GM21381 (cell line): ENCODE measurements around the gene POLR3G.
A peak's percentile ranks its signal among the peaks of the same experiment; 100 is the strongest.

ENCODE experiments used
- ATAC-seq: cut with Tn5 transposase; IDR thresholded peaks from one replicate; pipeline ENCODE4 v1.9.1; 2021; ENCODE audit warnings: mild to moderate bottlenecking, moderate library complexity; ENCODE audit not compliant: unreplicated experiment

POLR3G gene

DNA sequence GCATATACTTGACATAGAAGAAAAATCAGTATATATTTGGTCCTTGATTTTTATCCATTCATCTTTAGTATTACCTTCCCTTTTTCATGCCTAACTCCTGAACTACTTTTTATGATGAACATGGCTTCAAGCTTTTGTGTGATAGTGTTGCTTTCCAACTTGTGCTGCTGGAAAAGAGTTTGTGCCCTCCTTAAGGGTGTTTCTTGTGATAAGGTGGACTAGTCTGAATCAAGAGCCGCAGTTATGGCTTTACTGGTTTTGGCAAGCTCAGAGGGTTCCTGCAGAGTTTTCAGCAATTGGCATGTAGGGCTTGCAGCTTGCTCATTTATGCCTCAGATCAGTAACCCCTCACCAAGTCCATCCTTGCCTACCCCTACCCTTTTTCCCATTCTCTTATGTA lies 20.5 kb downstream of the POLR3G start:
- no peak for ATAC-seq

DNA sequence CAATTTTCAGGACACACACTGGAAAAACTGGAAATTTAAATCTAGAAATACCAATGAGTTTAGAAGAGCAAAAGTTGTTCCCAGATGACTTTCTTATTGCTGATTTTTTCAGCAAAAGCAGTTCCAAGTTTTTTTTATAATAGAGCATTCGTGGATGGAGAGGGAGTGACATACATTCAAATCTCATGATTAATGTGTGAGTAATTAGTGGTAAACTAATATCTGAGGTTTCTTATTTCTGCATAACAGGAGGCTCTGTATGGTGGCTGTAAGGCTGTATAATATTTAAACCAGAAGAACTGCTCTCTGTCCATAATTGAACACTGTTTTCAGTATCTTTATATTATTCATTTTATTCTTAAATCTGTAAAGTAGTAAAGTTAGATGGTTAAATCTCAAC lies 28.9 kb downstream of the POLR3G start:
- ATAC-seq = no peak

DNA sequence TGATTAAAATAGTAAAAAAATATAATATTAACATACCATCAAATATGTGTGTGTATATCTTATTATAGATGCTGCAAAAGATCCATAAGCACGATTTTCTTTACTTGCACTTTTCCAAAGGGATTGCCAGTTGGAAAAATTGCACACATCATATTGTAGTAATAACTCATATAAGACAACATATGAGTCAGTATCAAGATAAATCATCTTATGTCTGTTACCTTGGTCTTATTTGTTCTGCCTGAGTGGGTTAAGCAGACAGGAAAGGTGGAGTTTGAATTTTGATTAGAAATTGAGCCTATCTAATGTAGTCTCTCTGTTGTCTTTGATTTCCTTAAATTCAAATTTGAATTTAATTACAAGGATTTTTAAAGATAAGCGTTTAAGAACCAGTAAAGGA lies 30.1 kb downstream of the POLR3G start:
- ATAC-seq = no peak

DNA sequence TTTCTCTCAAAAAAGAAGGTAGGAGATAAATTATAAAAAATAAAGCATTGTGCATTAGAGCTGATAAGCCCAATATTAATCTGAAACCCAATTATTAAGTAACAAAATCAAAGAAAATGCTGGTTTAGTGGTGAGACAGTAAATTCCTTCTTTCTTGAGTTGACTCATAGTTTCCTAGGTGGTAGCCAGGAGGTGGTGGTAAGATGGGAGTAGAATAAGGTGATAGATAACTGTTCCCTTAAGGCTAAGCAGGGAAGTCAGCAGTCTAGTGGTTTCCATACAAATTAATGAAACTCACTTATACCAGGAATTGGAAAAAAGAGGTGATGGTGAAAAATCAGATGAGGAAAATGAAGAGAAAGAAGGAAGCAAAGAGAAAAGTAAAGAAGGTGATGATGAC lies 31.6 kb downstream of the POLR3G start:
- ATAC-seq = no peak

DNA sequence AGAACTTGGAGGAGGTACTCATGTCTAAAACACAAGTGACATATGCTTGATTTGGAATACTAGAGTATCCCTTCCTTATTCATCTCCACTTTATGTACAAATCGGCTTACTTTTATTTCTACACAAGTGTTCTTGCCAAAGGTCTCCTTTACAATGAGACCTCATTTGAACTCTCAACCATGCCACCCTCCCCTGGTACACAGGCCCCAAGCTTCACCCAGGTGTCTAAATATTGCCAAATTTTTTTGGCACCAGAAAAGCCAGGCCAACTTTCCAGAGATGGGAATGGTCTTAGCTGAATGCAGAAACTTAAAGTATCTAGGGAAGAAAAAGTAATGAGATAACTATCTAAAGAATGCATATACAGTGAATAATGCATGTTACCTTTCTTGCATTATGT lies 35.8 kb downstream of the POLR3G start:
- ATAC-seq = no peak

DNA sequence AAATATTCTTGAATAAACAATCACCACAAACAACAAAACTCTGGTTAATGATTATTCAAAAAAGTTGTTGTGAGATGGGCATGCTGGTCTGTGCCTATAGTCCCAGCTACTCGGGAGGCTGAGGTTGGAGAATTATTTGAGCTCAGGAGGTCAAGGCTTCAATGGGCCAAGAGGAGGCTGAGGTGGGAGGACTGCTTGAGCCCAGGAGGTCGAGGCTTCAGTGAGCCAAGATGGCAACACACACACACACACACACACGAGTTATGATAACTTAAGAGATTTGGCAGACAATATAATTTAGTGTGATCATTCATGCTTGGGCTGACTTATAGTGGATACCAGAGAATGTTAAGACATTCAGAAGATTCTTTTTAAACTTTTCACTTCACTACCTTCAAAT lies 39.9 kb downstream of the POLR3G start:
- no peak for ATAC-seq

DNA sequence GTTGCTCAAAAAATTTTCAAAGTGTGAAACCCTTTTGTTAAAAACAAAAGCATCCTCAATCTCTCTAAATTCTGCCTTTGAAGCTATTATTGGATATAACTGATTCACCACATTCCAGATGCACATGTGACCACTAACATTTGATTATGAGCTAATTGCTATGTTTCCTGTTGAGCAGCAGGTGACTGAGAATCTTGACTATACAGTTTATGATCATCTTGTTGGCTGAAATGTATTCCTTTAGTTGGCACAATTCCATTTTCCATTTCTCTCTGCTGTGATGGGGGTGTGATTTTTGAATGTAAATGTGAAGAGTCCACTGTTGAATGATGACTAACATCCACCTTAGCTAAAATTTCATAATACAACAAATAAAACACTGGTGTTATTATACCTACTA lies 44.0 kb downstream of the POLR3G start:
- no peak for ATAC-seq

DNA sequence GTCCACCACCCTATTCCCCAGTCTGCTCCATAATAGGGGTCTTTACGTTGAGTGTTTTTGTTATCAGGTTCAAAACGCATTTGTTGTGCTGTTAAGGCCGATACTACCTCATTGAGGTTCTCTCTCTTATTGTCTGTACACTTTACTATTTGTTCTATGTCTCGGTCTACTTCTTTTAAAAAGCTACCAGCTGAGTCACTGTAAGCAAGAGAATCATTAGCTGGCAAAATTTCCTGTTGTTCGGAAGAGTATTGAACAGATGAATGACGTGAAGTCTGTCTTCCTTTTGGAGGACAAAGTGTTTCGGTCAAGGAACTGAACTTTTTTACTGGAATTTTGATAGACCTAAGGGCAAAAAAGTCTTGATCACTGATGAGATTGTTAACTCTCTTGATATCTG lies 44.4 kb downstream of the POLR3G start:
- ATAC-seq = no peak

DNA sequence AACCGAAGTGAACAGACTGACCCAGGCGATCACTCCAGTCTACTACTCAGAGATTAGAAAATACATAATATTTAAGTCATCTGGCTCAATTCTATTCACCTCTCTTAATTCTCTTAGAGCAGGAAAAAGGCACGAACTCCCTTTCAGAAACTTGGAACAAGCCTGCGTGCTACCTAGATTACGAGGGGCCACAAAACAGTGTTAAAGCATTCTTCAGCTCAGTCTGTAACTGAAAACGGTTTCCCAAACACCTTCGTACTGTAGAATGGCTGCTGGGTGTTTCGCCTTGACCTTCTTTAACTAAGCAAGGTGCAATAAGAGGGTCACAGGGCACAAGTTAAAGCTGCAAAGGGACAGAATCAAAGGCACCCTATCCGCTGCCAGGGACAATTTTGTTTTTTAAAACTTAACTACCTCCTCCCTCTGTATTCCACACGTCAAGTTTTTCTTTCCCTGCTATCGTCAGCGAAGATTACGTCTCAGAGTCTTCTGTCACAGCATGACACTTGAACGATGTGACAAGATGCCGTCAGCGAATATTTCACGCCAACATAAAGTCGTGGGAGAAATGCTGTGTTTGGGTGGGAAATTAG lies 54.0 kb downstream of the POLR3G start:
- ATAC-seq = no peak

DNA sequence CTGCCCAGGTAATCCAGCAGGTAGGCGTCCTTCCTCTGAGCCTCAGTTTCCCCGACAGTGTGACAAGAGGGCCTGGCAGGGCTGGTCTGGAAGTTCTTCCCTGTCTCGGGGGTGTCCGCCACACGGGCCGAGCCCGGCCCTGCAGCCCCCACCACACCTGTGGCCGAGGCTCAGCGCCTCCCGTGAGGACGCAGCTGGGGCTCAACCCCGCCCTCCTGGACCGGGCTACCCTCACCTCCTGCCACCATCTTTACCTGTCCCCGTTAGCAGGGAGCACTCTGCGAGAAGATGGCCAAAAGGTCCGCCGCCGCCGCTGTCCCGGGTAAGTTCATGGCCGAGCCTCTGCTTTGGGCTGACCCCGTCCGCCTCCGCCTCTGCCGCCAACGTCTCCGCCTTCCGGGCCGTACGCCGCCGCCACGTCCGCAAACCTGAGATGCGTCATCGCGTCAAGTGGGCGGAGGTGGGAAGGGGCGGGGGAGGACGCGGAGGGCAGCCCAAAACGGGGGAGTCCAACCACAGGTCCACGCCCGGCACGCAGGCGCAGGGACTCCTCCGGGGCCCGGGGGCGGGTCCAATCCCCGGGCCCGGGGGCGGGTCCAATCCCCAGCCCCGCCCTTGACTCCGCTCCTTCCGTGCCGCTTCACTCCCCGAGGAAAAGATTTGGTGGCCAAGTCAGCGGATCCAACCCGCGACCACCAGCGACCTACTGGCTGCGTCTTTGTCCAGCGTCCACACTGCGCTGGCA lies 54.7 kb downstream of the POLR3G start, which contains the start of gene LYSMD3:
TSS of gene LYSMD3 (minus strand) at position 391 of the 745 bp plus-strand sequence. CDS start 4,295 bp downstream, outside the sequence.
- ATAC-seq = peak; percentile 89

DNA sequence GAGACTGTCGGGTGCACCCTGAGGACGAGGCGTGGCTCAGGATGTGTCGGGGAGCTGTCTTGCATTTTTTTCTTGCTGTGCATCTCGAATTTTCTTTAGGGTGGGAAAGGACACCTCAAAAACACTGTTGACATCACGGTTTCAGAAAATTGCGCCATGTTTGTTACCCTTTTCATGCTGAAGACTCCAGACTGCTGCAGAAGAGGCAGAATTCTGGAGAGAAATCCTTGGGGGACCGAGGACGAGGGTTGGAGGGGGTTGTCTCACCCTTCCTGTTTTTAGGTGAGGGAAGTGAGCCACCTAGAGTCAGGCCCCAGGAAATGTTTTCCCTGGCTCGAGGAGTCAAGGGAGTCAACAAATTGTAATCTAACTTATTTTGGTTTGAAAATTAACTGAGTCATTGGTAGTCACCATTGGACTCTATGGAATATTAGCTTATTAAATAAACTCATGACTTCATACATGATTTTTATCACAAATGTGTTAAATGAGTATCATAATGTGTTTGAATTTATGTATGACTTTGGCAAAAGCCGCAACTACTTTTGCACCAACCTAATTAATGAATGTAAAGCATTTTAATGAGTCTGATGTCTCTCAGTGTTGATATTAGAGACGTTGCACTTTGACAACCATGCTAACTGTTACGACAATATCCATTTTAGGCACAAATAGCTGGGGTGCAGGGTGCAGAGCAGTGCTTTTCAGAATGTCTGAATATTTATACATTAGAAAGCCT lies 55.4 kb downstream of the POLR3G start:
- ATAC-seq = peak; percentile 46

DNA sequence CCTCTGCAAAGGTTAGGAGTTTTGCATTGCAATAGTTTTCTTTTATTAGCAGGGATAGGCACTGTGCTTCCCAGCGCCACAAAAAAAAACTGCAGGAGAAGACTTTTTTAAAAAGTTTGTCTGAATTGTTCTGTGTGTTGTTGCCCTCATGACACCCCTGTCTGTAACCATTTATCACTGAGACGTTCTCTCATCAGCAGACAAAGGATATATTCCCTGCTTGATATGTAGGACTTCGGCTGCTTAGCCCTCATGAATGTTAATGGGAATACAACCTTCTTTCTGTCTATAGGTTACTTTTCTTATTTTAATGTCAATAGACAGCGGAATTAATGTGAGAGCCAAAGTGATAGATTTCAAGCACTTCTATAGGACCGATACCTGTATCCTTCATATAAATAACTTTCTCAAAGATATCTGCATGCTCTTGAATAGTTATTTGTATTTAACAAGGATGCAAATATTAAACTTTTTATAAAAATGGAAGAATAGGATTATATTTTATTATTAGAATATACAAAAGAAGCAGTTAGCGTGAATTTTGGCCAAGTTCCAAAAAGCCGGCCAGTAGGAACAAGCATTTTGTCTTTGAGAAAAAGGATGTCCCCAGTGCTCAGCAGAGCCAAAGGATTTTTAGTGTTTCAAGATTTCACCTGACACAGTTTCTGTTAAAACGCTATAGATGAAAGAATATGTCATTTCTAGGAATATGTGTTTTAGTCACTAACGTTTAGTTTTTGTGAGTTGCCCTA lies 56.2 kb downstream of the POLR3G start:
- ATAC-seq = no peak

DNA sequence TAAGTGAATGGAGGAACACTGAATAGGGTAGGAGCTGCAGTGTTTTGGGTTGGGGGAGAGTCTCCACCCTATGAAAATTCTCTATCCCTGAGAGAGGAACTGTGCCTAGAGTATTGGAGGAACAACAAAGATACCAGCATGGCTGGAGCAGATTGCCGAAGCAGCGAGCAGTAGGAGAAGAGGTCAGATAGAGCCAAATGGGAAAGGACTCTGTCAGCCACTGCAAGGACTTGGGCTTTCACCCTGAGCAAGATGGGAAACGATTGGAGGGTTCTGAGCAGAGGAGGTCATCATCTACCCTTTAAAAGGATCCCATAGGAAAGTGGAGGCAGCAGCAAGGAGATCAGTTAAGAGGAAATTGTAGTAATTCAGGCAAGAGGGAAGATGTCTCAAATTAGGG lies 59.1 kb downstream of the POLR3G start:
- no peak for ATAC-seq

DNA sequence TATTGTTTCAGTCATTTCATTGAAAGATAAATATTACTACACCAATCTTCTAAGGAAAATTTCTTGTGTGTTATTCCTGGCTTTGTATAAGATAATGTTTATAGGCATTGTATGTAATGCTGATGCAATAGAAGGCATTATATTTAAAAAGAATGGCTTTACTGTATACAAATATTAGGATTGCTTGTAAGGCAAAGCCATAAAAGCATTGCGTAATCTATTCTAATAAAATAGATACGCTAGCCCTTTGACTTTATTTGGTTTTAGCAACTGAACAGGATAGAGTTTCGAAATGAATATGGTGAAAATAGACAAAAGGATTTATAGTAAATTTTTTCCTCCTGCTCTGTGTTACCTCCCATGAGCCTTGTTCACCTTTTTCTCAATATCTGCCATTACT lies 60.3 kb downstream of the POLR3G start:
- no peak for ATAC-seq

DNA sequence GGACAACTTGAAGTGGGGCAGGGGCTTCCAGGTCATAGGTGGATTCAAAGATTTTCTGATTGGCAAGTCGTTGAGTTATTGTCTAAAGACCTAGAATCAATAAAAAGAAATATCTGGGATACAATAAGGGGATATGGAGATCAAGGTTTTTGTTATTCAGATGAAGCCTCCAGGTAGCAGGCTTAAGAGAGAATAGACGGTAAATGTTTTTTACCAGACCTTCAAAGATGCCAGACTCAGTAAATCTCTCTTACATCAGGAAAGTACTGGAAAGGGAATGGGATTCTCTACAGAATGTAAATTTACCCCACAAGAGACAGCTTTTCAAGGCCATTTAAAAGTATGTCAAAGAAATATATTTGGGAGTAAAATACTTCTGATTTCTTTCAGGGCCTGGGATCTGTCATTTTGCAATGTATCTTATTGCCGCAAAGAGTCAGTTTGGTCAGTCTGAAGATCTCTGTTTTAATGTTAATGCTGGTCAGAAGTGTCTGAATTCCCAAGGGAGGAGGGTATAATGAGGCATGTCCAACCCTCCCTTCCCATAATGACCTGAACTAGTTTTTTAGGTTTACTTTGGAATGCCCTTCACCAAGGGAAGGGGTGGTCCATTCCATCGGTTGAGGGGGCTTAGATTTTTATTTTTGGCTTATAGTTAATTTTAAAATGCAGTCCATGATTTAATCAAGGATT lies 68.3 kb downstream of the POLR3G start:
- no peak for ATAC-seq

DNA sequence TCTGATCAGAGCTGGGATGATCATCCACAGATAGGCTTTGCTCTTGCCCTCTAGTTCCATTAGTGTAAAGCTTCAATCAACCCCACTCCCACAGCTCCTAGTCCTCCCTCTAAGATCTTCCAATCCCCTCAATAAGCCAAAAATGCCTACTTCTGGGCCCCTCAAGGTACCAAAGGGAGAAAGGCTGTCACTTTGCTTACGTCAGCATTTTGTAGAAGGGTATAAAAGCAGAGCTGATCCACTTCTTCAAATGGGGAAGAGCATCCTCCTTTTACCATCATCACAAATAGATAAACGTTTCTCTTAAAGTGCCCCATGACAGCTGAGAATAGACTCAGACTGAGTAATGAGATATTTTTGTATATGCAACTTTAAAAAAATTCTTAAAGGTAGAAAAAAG lies 70.8 kb downstream of the POLR3G start:
- no peak for ATAC-seq

DNA sequence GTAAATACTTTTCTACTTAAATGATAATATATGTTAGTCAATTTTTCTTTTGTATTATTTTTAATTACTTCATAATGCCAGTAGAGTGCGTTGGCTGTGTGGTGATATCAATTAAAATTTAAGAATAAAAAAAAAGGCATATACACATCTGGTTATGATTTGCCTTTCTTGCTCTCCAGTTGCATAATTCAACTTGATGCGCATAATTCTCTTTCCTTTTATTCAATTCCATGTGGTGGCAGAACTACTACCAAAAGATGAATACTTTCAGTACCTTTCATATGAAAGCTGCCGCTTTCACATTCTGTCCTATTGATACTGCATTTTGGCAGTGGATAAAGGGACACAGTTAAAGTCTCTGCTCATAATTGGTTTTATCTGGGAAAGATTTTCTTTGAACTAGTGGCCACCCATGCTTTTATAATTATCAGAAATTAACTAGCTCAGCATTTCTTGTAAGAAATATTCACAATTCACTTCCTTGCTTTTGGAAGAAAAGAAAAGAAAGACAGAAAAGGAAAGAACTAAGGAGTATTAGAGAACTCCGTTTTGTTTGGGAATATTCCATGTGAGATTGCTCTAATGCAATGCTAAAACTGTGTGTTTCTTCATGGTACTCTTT lies 71.7 kb downstream of the POLR3G start:
- no peak for ATAC-seq

DNA sequence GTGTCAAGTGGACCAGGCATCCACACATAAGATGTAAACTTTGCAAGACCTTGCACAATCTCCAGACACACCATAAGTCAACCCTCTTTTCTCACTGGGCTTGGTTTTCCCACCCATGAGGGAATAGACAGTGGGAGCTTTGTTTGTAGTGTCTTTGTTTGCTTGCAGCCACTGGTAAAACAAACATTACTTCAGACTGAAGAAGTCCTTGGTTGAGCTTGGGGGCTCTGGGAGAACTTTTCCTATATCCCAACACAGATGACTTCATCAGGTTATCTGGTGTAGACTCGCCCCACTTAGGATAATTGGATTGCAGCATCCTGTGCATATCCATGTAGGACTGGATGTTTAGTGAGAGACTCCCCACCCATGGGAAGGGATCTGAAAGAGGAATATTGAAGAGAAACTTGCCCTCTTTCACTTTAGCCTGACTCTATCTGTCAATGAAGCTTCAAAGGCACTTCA lies 72.4 kb downstream of the POLR3G start:
- no peak for ATAC-seq

DNA sequence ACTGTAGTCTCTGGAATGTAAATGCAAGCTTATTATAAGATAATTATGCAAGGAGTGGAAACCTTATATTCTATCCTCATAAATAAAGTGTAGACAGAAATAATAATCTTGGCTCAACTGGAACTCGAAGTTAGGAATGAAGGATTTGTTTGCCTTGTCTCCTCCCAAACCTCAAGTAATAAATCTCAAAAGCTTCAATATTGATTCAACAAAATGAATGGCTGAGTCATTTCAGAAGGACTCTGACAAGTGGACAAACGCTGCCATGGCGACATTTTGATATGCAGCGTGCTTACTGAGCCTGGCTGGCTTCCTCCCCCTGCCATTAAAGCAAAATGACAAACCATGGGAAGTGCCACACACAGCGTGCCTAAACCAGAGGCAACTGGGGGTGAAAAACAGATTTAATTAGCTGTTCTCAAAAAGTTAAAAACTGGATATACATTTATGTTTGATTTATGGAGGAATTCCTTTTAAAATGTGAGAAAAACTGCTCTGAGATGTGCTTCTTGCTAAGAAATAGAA lies 73.5 kb downstream of the POLR3G start:
- ATAC-seq = no peak

DNA sequence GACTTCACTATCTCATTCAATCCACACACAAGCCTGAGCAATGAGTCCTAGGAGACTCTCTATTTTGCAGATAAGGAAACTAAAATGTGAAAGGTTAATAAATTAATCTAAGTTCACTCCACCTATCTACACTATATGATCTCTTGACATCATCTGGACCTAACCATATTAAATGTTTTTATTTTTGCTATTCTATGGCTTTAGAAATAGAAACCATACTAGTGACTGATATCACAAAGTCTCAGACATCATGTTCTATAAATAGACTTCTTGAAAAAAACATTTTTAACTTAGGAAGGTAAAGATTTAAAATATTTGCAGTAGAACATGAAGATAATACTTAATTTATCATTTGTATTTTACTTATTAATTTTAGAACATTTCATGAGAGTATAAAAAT lies 74.6 kb downstream of the POLR3G start:
- no peak for ATAC-seq
